ENCODE measurements around the gene SEC63.
"Not testable (repeated sequence)": the region's sequence is repeated elsewhere in the genome, so short reads cannot be mapped to it uniquely, and the experiment has no call there.

The SEC63 gene

GRCh38 chr6:107931894-107932293 lies 26.1 kb downstream of the SEC63 start:
- no peak for DNase-seq (ENCODE audit: low read depth in 1 of 2, low spot score in 1 of 2)

- DNase-seq (ENCODE audit: low read depth in 1 of 2, low spot score in 1 of 2): no peak
Measured at GRCh38 chr6:107928984-107929383, 29.0 kb downstream of the SEC63 start.

GRCh38 chr6:107926697-107927544 lies 31.1 kb downstream of the SEC63 start:
- not testable (repeated sequence) for DNase-seq (ENCODE audit: low read depth in 1 of 2, low spot score in 1 of 2)

- DNase-seq (ENCODE audit: low read depth in 1 of 2, low spot score in 1 of 2): no peak
Measured at GRCh38 chr6:107917451-107918375, 40.3 kb downstream of the SEC63 start.

GRCh38 chr6:107916961-107917360 lies 41.0 kb downstream of the SEC63 start:
- not testable (repeated sequence) for DNase-seq (ENCODE audit: low read depth in 1 of 2, low spot score in 1 of 2)

GRCh38 chr6:107911692-107912091 lies 46.3 kb downstream of the SEC63 start:
- no peak for DNase-seq (ENCODE audit: low read depth in 1 of 2, low spot score in 1 of 2)

- no peak for DNase-seq (ENCODE audit: low read depth in 1 of 2, low spot score in 1 of 2)
Measured at GRCh38 chr6:107894809-107895396, 63.1 kb downstream of the SEC63 start.

- not testable (repeated sequence) for DNase-seq (ENCODE audit: low read depth in 1 of 2, low spot score in 1 of 2)
Measured at GRCh38 chr6:107890431-107890830, 67.6 kb downstream of the SEC63 start.

- DNase-seq (ENCODE audit: low read depth in 1 of 2, low spot score in 1 of 2): not testable (repeated sequence)
Measured at GRCh38 chr6:107885950-107886349, 72.1 kb downstream of the SEC63 start.

- no peak for DNase-seq (ENCODE audit: low read depth in 1 of 2, low spot score in 1 of 2)
Measured at GRCh38 chr6:107879941-107880340, 78.1 kb downstream of the SEC63 start.

GRCh38 chr6:107877968-107878367 lies 80.0 kb downstream of the SEC63 start:
- no peak for DNase-seq (ENCODE audit: low read depth in 1 of 2, low spot score in 1 of 2)

GRCh38 chr6:107871976-107872375 lies 86.0 kb downstream of the SEC63 start:
- DNase-seq (ENCODE audit: low read depth in 1 of 2, low spot score in 1 of 2): no peak

- DNase-seq (ENCODE audit: low read depth in 1 of 2, low spot score in 1 of 2): not testable (repeated sequence)
Measured at GRCh38 chr6:107871512-107871911, 86.5 kb downstream of the SEC63 start.

- DNase-seq (ENCODE audit: low read depth in 1 of 2, low spot score in 1 of 2): no peak
Measured at GRCh38 chr6:107871016-107871415, 87.0 kb downstream of the SEC63 start.

GRCh38 chr6:107870381-107870780 lies 87.6 kb downstream of the SEC63 start:
- DNase-seq (ENCODE audit: low read depth in 1 of 2, low spot score in 1 of 2): no peak

GRCh38 chr6:107869871-107870270 lies 88.1 kb downstream of the SEC63 start:
- no peak for DNase-seq (ENCODE audit: low read depth in 1 of 2, low spot score in 1 of 2)

GRCh38 chr6:107868867-107869611 lies 89.0 kb downstream of the SEC63 start:
- no peak for DNase-seq (ENCODE audit: low read depth in 1 of 2, low spot score in 1 of 2)

- DNase-seq (ENCODE audit: low read depth in 1 of 2, low spot score in 1 of 2): no peak
Measured at GRCh38 chr6:107867302-107867615, 90.7 kb downstream of the SEC63 start.

- no peak for DNase-seq (ENCODE audit: low read depth in 1 of 2, low spot score in 1 of 2)
Measured at GRCh38 chr6:107866606-107867301, 91.3 kb downstream of the SEC63 start.
